GM06990 (cell line): ENCODE measurements around the gene LYPD6B.

Source experiments
- DNase-seq: peaks from one replicate; pipeline ENCODE4 v3.0.0-alpha.2; 2011; ENCODE audit not compliant: insufficient read length; ENCODE audit errors: extremely low read depth
- H3K27me3 ChIP-seq: replicated peaks from 2 replicates; pipeline ENCODE4 v1.6.0; 2011; ENCODE audit warnings: low read length; ENCODE audit not compliant: control insufficient read depth, insufficient read depth
- H3K36me3 ChIP-seq: 2 replicates; pipeline ENCODE4 v1.5.1; 2011; ENCODE audit warnings: low read length; ENCODE audit not compliant: control insufficient read depth, insufficient read depth
- H3K4me3 ChIP-seq: replicated peaks from 2 replicates; pipeline ENCODE4 v1.5.1; 2011; ENCODE audit warnings: low read depth, mild to moderate bottlenecking, control low read depth, low read length
- CTCF ChIP-seq: IDR thresholded peaks from 2 replicates; pipeline ENCODE4 v1.5.1; 2011; ENCODE audit warnings: low read length, control low read depth, mild to moderate bottlenecking, inconsistent platforms; ENCODE audit not compliant: insufficient read depth, poor library complexity, severe bottlenecking

Gene LYPD6B

GRCh38 chr2:149028891-149029290 lies 9.6 kb upstream of the LYPD6B start:
- H3K36me3 ChIP-seq = no peaks in the 10 kb centered on the region
- H3K27me3 ChIP-seq = no peaks in the 10 kb centered on the region
- DNase-seq = no peak
- no peak overlapping the region for H3K4me3 ChIP-seq
- TF ChIP-seq CTCF = no peak

DNA sequence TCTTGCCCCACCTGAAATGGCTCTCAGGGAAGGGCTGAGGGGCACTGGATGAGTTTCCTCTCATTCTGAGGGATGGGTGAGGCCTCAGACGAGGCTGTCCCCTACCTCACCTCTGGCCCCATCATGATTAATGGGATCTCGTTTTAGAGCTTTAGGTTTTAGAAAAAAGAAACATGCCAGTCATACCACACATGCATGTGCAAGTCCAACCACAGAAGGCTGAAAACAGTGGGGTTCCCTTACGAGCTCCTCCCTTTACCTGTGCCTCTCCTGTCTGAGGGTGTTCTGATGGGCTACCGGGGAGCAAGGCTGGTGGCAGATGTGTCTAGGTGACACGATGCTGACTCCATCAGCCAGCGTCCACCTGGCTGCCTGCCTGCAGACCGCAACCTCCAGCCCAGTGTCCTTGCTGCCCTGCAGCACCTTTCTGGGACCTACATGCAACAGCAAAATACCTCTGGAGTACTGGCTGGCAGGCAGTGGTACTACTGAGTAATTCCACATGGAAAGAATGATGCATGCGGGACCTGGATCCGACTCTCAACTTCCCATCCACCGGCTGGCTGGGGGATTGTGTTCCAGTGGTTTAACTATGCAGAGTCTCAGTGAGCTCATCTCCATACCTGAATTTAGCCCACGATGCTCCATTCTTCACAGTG lies 9.1 kb upstream of the LYPD6B start:
- Histone ChIP-seq H3K27me3 (no peaks in the 10 kb centered on the region), H3K4me3 (no peak overlapping the region), H3K36me3 (no peaks in the 10 kb centered on the region)
- TF ChIP-seq CTCF = no peak
- DNase-seq = no peak

- H3K36me3 ChIP-seq = no peaks in the 10 kb centered on the region
- no peaks in the 10 kb centered on the region for H3K27me3 ChIP-seq
- no peak overlapping the region for H3K4me3 ChIP-seq
- no peak for TF ChIP-seq CTCF
- no peak for DNase-seq
Measured at GRCh38 chr2:149031396-149031795, 7.1 kb upstream of the LYPD6B start.

DNA sequence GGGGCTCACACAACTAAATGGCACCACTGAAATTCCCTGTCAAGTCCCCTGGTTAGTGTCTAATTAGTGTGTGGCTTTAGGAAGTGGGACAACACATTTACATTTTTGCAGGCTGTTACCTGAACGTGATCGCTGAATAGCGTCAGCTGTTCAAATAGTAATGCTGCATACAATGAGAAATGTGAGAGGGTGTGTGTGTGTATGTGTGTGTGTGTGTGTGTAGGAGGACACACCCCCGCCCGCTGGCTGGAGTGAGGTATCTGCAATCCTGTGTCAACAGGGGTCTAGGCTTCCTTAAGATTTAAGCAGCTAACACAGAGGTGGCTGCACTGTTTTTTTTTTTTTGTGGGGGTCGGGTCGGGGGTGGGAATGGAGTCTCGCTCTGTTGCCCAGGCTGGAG lies 4.8 kb upstream of the LYPD6B start:
- H3K36me3 ChIP-seq = no peaks in the 10 kb centered on the region
- H3K27me3 ChIP-seq = no peaks in the 10 kb centered on the region
- TF ChIP-seq CTCF = no peak
- no peak for DNase-seq
- no peak overlapping the region for H3K4me3 ChIP-seq

- DNase-seq = no peak
- H3K27me3 ChIP-seq = no peaks in the 10 kb centered on the region
Measured at GRCh38 chr2:149034406-149034805, 4.1 kb upstream of the LYPD6B start.

More at GRCh38 chr2:149034406-149034805, 4.1 kb upstream of the LYPD6B start:
- H3K4me3 ChIP-seq = no peak overlapping the region
- no peaks in the 10 kb centered on the region for H3K36me3 ChIP-seq
- TF ChIP-seq CTCF = no peak
